Endothelial cell of umbilical vein (primary cell): ENCODE results near the gene MARCOL. TPM values are rescaled to one million over a fixed set of nuclear protein-coding genes. Genes with fewer than 3 reads are reported as not detected.

ENCODE experiments used
- BruUV-seq: library from RNA; stranded (reverse); fragments of 400-500 nt; replicated peaks from 2 replicates; lab custom pipeline; 2021; lab: Mats Ljungman, UMichigan
- CTCF ChIA-PET: fragments of 300-600, 350-600 bp; sonication (Branson Sonifier 250); formaldehyde crosslinking; loops from one replicate; lab custom pipeline; 2021; ENCODE audit warnings: antibody characterized with exemption, inconsistent platforms; lab: Charles Lee
- POLR2A ChIA-PET: fragments of 300-600, 350-600 bp; sonication (Branson Sonifier 250); formaldehyde crosslinking; loops from one replicate; lab custom pipeline; 2021; ENCODE audit warnings: antibody characterized with exemption, inconsistent platforms; lab: Charles Lee
- DNase-seq: peaks from one replicate; pipeline ENCODE4 v3.0.0-alpha.2; 2011; ENCODE audit warnings: low read depth, low spot score
- FAIRE-seq: peaks from 2 replicates; lab custom pipeline; 2011; peaks lifted over from hg19 to GRCh38; lab: Jason Lieb, UNC
- H2AFZ ChIP-seq: 2 replicates; pipeline ENCODE4 v1.6.0; 2012; ENCODE audit warnings: low read depth, low read length, control low read depth, inconsistent platforms
- H3K27ac ChIP-seq: 2 replicates; pipeline ENCODE4 v1.5.1; 2011; ENCODE audit warnings: low read depth, mild to moderate bottlenecking, control low read depth, low read length, moderate library complexity; ENCODE audit not compliant: insufficient read depth
- H3K27me3 ChIP-seq, 2 experiments: 2 replicates each; pipeline versions ENCODE4 v1.6.0 to v1.6.1; 2011; ENCODE audit warnings: low read length in 2 of 2, mixed read lengths in 1 of 2; ENCODE audit not compliant: control insufficient read depth in 2 of 2, insufficient read depth in 2 of 2
- H3K36me3 ChIP-seq, 2 experiments: 2 replicates in 1 of 2; 3 replicates in 1 of 2; pipeline ENCODE4 v1.5.1; 2011; ENCODE audit warnings: low read length in 2 of 2, mild to moderate bottlenecking in 1 of 2, moderate library complexity in 1 of 2; ENCODE audit not compliant: control insufficient read depth in 2 of 2, insufficient read depth in 2 of 2; ENCODE audit errors: extremely low read depth in 1 of 2
- H3K4me1 ChIP-seq: 3 replicates; pipeline ENCODE4 v1.5.1; 2011; ENCODE audit warnings: mild to moderate bottlenecking, low read length; ENCODE audit not compliant: control insufficient read depth, insufficient read depth; ENCODE audit errors: extremely low read depth
- H3K4me2 ChIP-seq: 2 replicates; pipeline ENCODE4 v1.6.1; 2011; ENCODE audit warnings: low read length, control low read depth, mixed read lengths; ENCODE audit not compliant: insufficient read depth
- H3K4me3 ChIP-seq, 3 experiments: fragments of 200-600 bp in 1 of 3; sonication (generic), shearing (Covaris generic) in 1 of 3; replicated peaks in 1 of 3; 2 replicates each; pipeline ENCODE4 v1.5.1; 2011 to 2016; ENCODE audit warnings: control low read depth in 3 of 3, low read length in 3 of 3, mild to moderate bottlenecking in 2 of 3, inconsistent platforms in 1 of 3, low read depth in 1 of 3, moderate library complexity in 1 of 3; ENCODE audit not compliant: insufficient read depth in 1 of 3
- H3K79me2 ChIP-seq: 2 replicates; pipeline ENCODE4 v1.6.0; 2012; ENCODE audit warnings: low read length, inconsistent platforms; ENCODE audit not compliant: control insufficient read depth, insufficient read depth
- H3K9ac ChIP-seq: replicated peaks from 2 replicates; pipeline ENCODE3; 2011; ENCODE audit warnings: low read length, control low read depth; ENCODE audit not compliant: insufficient read depth; ENCODE audit errors: extremely low read depth
- H3K9me1 ChIP-seq: replicated peaks from 3 replicates; pipeline ENCODE4 v1.6.0; 2011; ENCODE audit warnings: mild to moderate bottlenecking, low read length; ENCODE audit not compliant: control insufficient read depth, insufficient read depth; ENCODE audit errors: extremely low read depth
- H3K9me3 ChIP-seq: replicated peaks from 2 replicates; pipeline ENCODE4 v1.5.1; 2012; ENCODE audit warnings: low read length, inconsistent platforms; ENCODE audit not compliant: control insufficient read depth, insufficient read depth
- H4K20me1 ChIP-seq: replicated peaks from 2 replicates; pipeline ENCODE3; 2011; ENCODE audit warnings: mild to moderate bottlenecking, low read length; ENCODE audit not compliant: control insufficient read depth, insufficient read depth; ENCODE audit errors: extremely low read depth
- EZH2 ChIP-seq: IDR thresholded peaks from 2 replicates; pipeline ENCODE4 v1.6.1; 2012; ENCODE audit warnings: borderline replicate concordance, low read depth, mild to moderate bottlenecking, moderate library complexity, low read length, inconsistent platforms; ENCODE audit not compliant: severe bottlenecking
- FOS ChIP-seq: IDR thresholded peaks from 2 replicates; pipeline ENCODE4 v1.6.1; 2011; ENCODE audit warnings: mild to moderate bottlenecking, low read length, moderate library complexity, borderline replicate concordance; ENCODE audit not compliant: insufficient read depth
- GATA2 ChIP-seq: IDR thresholded peaks from 2 replicates; pipeline ENCODE4 v1.7.0; 2011; ENCODE audit warnings: low read depth, mild to moderate bottlenecking, moderate library complexity, mixed read lengths, low read length; ENCODE audit not compliant: insufficient read length, insufficient read depth
- JUN ChIP-seq: IDR thresholded peaks from 2 replicates; pipeline ENCODE4 v1.6.1; 2011; ENCODE audit warnings: borderline replicate concordance, low read depth; ENCODE audit not compliant: insufficient read length, insufficient read depth
- MYC ChIP-seq: IDR thresholded peaks from one replicate; pipeline ENCODE4 v1.6.1; 2011; ENCODE audit warnings: mild to moderate bottlenecking, low read depth, low read length
- POLR2A ChIP-seq: IDR thresholded peaks from 2 replicates; pipeline ENCODE4 v1.6.1; 2012; ENCODE audit warnings: low read depth, mild to moderate bottlenecking, control low read depth, low read length
- POLR2AphosphoS5 ChIP-seq: IDR thresholded peaks from 2 replicates; pipeline ENCODE4 v1.6.1; 2012; ENCODE audit warnings: low read depth, mild to moderate bottlenecking, control low read depth, low read length, moderate library complexity; ENCODE audit not compliant: insufficient read depth
- dilution Hi-C: fragments of 300-500 bp; cut with MboI; formaldehyde crosslinking; loops from one replicate; pipeline ENCODE4 v1.15.0; 2019; ENCODE audit warnings: low sequenced_read_pairs; ENCODE audit not compliant: extremely low pct_ligation_motif_present
- intact Hi-C: fragments of 100-400 bp; cut with micrococcal nuclease; formaldehyde crosslinking; loops from one replicate; pipeline ENCODE4 v1.10.0; 2022
- polyA plus RNA-seq, 4 experiments: library from polyadenylated mRNA; depleted of rRNA in 3 of 4; stranded (reverse) in 3 of 4; unstranded in 1 of 4; fragments of >200 nt; gene quantifications; 2 replicates each; pipeline versions ENCODE4 v1.2.1 to v1.2.3, GENCODE V29; 2011 to 2012; ENCODE audit warnings: missing spikeins in 1 of 4
- total RNA-seq: library from RNA; stranded (reverse); gene quantifications from 2 replicates; pipeline ENCODE4 v1.2.3, GENCODE V29; 2021
- TF ChIP-seq, protein P1 (sequence below), 2 donors: IDR thresholded peaks; 1 replicate in 1 of 2; 2 replicates in 1 of 2; pipeline ENCODE4 v1.5.1; 2011; ENCODE audit warnings: low read length in 2 of 2, mild to moderate bottlenecking in 2 of 2, moderate library complexity in 2 of 2, control low read depth in 1 of 2, inconsistent platforms in 1 of 2, low read depth in 1 of 2; ENCODE audit not compliant: insufficient read depth in 1 of 2; ENCODE audit errors: extremely low read depth in 1 of 2
- TF ChIP-seq, protein P2 (sequence below): IDR thresholded peaks from 2 replicates; pipeline ENCODE4 v1.6.1; 2011; ENCODE audit not compliant: insufficient read depth, insufficient read length

Gene MARCOL
- total and polyA plus RNA-seq, 2 donors (not counting 3 experiments of a cell fraction or from before 2014, with no cell fraction given), result not detected

DNA sequence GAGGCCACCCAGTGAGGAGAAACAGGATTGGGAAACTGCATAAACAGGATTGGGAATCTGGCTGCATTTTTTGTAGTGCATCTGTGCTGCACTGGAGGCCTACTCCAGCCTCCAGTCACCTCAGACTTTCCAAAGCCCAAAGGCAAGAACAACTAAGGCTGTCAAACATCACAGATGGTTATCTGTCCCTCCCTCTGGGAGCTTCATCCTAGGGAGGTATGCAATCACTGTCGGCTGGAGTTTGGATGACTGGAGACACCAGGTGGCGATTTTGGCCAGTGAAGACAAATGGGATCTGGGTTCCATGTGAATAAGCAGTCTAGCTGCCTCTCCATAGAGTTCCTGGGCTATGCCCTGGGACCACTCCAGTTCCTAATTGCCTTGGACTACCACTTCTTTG is 21.0 kb downstream of the MARCOL start:
- Histone ChIP-seq H3K4me1 (no peaks in the 10 kb centered on the region), H3K4me3 (no peak overlapping the region), H3K9ac (no peak overlapping the region), H3K27ac (no peak overlapping the region), H3K79me2 (no peaks in the 10 kb centered on the region), H4K20me1 (no peaks in the 10 kb centered on the region), H3K27me3 (no peaks in the 10 kb centered on the region), H3K36me3 (no peaks in the 10 kb centered on the region), H3K9me1 (no peaks in the 10 kb centered on the region), H2AFZ (no peak overlapping the region), H3K9me3 (no peaks in the 10 kb centered on the region), H3K4me2 (no peak overlapping the region)
- DNase-seq (no peak), FAIRE-seq (no peak)
- ChIA-PET CTCF (interaction anchor here (1.4 kb wide), 1 partner anchor 32 kb away, joined by 4 read pairs; no protein-coding TSS in a partner anchor), POLR2A (no interaction called here)
- TF ChIP-seq JUN (no peak), EZH2 (no peak), FOS (no peak), GATA2 (no peak), MYC (no peak), POLR2A (no peak), POLR2AphosphoS5 (no peak)
- TF ChIP-seq, protein P1, sequence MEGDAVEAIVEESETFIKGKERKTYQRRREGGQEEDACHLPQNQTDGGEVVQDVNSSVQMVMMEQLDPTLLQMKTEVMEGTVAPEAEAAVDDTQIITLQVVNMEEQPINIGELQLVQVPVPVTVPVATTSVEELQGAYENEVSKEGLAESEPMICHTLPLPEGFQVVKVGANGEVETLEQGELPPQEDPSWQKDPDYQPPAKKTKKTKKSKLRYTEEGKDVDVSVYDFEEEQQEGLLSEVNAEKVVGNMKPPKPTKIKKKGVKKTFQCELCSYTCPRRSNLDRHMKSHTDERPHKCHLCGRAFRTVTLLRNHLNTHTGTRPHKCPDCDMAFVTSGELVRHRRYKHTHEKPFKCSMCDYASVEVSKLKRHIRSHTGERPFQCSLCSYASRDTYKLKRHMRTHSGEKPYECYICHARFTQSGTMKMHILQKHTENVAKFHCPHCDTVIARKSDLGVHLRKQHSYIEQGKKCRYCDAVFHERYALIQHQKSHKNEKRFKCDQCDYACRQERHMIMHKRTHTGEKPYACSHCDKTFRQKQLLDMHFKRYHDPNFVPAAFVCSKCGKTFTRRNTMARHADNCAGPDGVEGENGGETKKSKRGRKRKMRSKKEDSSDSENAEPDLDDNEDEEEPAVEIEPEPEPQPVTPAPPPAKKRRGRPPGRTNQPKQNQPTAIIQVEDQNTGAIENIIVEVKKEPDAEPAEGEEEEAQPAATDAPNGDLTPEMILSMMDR (IDR thresholded peaks at IDR 0.05; ENCODE audit: extremely low read depth in 1 of 2, insufficient read depth in 1 of 2, low read depth in 1 of 2, low read length in 2 of 2), result no peak
- TF ChIP-seq, protein P2, sequence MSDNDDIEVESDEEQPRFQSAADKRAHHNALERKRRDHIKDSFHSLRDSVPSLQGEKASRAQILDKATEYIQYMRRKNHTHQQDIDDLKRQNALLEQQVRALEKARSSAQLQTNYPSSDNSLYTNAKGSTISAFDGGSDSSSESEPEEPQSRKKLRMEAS, result no peak
- dilution Hi-C loops, result no loop called here
- no TSS peak for BruUV-seq
- intact Hi-C loops, result no loop called here
